ENCODE measurements around the gene RXFP4.

GRCh38 chr1:155931332-155932038 is 10.0 kb upstream of the RXFP4 start:
- TF ChIP-seq TAF1 (conservative IDR thresholded peaks at IDR 0.05) (no peak), CTCF (IDR thresholded peaks at IDR 0.05; ENCODE audit: low read depth, low read length, missing input control) (no peak), REST (IDR thresholded peaks at IDR 0.05) (no peak), YY1 (IDR thresholded peaks at IDR 0.05) (no peak), RAD21 (IDR thresholded peaks at IDR 0.05) (no peak), MAX (IDR thresholded peaks at IDR 0.05) (no peak), ATF3 (IDR thresholded peaks at IDR 0.05) (no peak), GABPA (IDR thresholded peaks at IDR 0.05 in 1 of 2, conservative IDR thresholded peaks at IDR 0.05 in 1 of 2) (no peak), JUND (IDR thresholded peaks at IDR 0.05) (no peak), ZBTB33 (IDR thresholded peaks at IDR 0.05) (no peak), RXRA (IDR thresholded peaks at IDR 0.05) (no peak), NR2F2 (IDR thresholded peaks at IDR 0.05) (no peak), SP1 (IDR thresholded peaks at IDR 0.05) (no peak)

Measured in liver (tissue), 3 donors.